GM13977 (cell line): ENCODE results near the gene WIZ.

Experiments used
- DNase-seq: peaks from one replicate; pipeline ENCODE4 v3.0.0; 2012; ENCODE audit warnings: low spot score
- CTCF ChIP-seq: IDR thresholded peaks from 2 replicates; pipeline ENCODE4 v1.5.1; 2012; ENCODE audit warnings: mild to moderate bottlenecking, control low read depth; ENCODE audit not compliant: insufficient read depth; ENCODE audit errors: extremely low read depth, missing control alignments
- in situ Hi-C: fragments of 300-500 bp; cut with MboI; formaldehyde crosslinking; loops from one replicate; pipeline ENCODE4 v1.12.0; 2022; ENCODE audit warnings: low sequenced_read_pairs, low pct_unique_long_range_greater_than_20kb, mixed read lengths, inconsistent platforms; ENCODE audit not compliant: unreplicated experiment

The WIZ gene

DNA sequence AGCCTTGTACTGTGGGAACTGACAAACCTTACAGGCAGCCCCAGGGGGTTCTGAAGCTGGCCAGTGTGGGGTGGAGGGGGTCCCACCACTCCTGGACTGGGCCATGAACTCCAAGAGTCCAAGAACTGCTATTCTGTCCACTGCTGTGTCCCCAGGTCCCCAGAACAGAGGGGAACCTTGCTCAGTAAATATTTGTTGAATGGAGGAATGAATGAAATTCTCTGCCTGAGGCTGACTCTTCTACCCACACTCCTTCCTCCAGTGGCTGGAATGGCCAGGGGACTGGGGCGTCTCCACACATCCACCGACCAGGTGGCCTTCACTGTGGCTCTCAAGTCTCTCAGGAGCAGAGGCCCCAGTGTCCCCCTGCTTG lies 11.6 kb downstream of the WIZ start:
- DNase-seq = no peak

DNA sequence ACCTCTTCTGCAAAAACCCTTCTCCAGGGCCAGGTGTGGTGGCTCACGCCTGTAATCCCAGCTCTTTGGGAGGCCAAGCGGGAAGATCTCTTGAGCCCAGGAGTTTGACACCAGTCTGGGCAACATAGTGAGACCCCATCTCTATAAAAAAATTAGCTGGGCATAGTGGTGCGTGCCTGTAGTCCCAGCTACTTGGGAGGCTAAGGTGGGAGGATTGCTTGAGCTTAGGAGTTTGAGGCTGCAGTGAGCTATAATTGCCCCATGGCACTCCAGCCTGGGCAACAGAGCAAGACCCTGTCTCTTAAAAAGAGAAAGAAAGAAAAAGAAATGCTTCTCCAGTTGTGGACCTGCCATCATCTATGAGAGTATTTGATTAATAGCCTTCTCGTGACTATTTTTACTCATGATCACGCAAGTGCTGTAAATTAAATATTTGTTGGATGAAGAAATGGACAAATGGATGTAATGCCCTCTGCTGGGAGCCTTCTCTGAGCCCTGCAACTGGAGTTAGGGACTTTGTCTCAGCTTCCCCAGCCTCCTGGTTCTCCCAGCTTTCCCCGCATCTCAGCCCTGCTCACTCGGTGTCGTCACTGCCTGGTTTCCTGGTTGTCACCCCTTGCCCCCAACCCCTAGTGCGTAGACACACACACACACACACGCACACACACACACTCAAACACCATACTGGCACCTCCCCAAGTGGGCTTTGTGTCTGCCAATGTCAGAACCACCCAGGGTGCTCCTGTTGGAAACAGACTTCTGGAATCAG lies 12.2 kb downstream of the WIZ start:
- in situ Hi-C loops = no loop called here
- no peak for TF ChIP-seq CTCF
- no peak for DNase-seq

More for the DNA sequence above, 11.6 kb downstream of the WIZ start:
- TF ChIP-seq CTCF = no peak
- in situ Hi-C loops = no loop called here

DNA sequence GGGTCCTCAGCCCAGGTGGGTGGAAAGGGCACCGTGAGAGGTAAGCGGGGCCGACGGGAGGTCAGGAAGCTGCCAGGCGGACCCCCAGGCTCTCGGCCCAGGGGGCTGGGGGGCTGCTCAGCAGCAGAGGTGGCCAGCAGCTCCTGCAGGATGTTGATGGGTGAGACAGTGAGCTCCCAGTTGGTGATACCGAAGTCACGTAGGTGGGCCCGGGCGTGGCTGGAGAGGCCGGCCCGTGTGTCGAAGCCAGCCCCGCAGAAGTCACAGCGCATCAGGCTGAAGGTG lies 13.0 kb downstream of the WIZ start:
- in situ Hi-C loops = no loop called here
- no peak for DNase-seq
- TF ChIP-seq CTCF = no peak

GRCh38 chr19:15436012-15436825 lies 13.5 kb downstream of the WIZ start:
- TF ChIP-seq CTCF = no peak
- no peak for DNase-seq
- in situ Hi-C loops = no loop called here

- no peak for DNase-seq
- no peak for TF ChIP-seq CTCF
- in situ Hi-C loops = no loop called here
Measured at GRCh38 chr19:15433519-15434069, 16.2 kb downstream of the WIZ start.

GRCh38 chr19:15432629-15433518 lies 16.9 kb downstream of the WIZ start:
- TF ChIP-seq CTCF = no peak
- DNase-seq = peak; percentile 100
- in situ Hi-C loops = no loop called here
